Upper lobe of left lung (tissue), 6 donors: Measurements from ENCODE around the gene SOX13. TPM values are rescaled to one million over a fixed set of nuclear protein-coding genes. Genes with fewer than 3 reads are reported as not detected.
A peak's percentile ranks its signal among the peaks of the same experiment; 100 is the strongest.

Source experiments
- ATAC-seq, 2 donors: fragments of 200-7000 bp; cut with Tn5 transposase; one replicate each; pipeline ENCODE4 v1.9.1; 2022; ENCODE audit warnings: mild to moderate bottlenecking in 2 of 2, moderate library complexity in 2 of 2; ENCODE audit not compliant: low FRiP score in 2 of 2
- DNase-seq, 2 donors: peaks; one replicate each; pipeline ENCODE4 v3.0.0-alpha.2; 2019 to 2020
- H3K27ac ChIP-seq, 4 donors: fragments of 200-600 bp; sonication (generic); one replicate each; pipeline ENCODE4 v1.5.1; 2016 to 2019
- H3K27me3 ChIP-seq, 4 donors: fragments of 200-600 bp; sonication (generic); one replicate each; pipeline ENCODE4 v1.5.1; 2017 to 2019
- H3K36me3 ChIP-seq, 4 donors: fragments of 200-600 bp; sonication (generic); one replicate each; pipeline ENCODE4 v1.5.1; 2016 to 2019
- H3K4me1 ChIP-seq, 4 donors: fragments of 200-600 bp; sonication (generic); one replicate each; pipeline ENCODE4 v1.5.1; 2018 to 2019
- H3K4me3 ChIP-seq, 4 donors: fragments of 200-600 bp; sonication (generic); one replicate each; pipeline ENCODE4 v1.5.1; 2017 to 2019; ENCODE audit warnings: mild to moderate bottlenecking in 2 of 4, moderate library complexity in 1 of 4
- H3K9me3 ChIP-seq, 4 donors: fragments of 200-600 bp; sonication (generic); one replicate each; pipeline ENCODE4 v1.5.1; 2018 to 2019
- EP300 ChIP-seq, 4 donors: sonication (generic); formaldehyde crosslinking; IDR thresholded peaks; one replicate each; pipeline ENCODE4 v1.5.1; 2017; ENCODE audit warnings: antibody characterized with exemption in 4 of 4, control low read depth in 2 of 4
- POLR2A ChIP-seq, 4 donors: fragments of 450-650 bp; IDR thresholded peaks; one replicate each; pipeline ENCODE4 v1.5.1; 2016 to 2017; ENCODE audit warnings: antibody characterized with exemption in 4 of 4, mild to moderate bottlenecking in 2 of 4
- POLR2AphosphoS5 ChIP-seq, 2 donors: sonication (generic); formaldehyde crosslinking; IDR thresholded peaks; one replicate each; pipeline ENCODE4 v1.5.1; 2017; ENCODE audit warnings: antibody characterized with exemption in 2 of 2
- WGBS, 2 donors: methylation state at CpG; one replicate each; pipeline ENCODE4 v1.1.5; 2017 to 2018; 5-methylcytosine and 5-hydroxymethylcytosine counted together
- total RNA-seq, 6 donors: library from RNA; depleted of rRNA in 4 of 6; stranded (reverse); fragments of >200 nt in 4 of 6; gene quantifications; one replicate each; pipeline versions ENCODE4 v1.1.0 to v1.2.1, GENCODE V29; 2016 to 2021
- TF ChIP-seq, protein P1 (sequence below), 6 experiments: fragments of 450-650 bp in 4 of 6; fragments of 200-600 bp in 2 of 6; sonication (generic) in 2 of 6; IDR thresholded peaks; one replicate each; pipeline ENCODE4 v1.5.1; 2016 to 2019; ENCODE audit warnings: antibody characterized with exemption in 6 of 6
- donor health status: DM: no; HTN: no; CAD: no; lungs with moderate emphysema.
- donor health status: DM: no; HTN: yes; CAD: no; lungs with severe emphysema.

Gene SOX13
- total RNA-seq, 6 donors from 2014 or later, result 33.8 to 76.5 (median 63.9) TPM

DNA sequence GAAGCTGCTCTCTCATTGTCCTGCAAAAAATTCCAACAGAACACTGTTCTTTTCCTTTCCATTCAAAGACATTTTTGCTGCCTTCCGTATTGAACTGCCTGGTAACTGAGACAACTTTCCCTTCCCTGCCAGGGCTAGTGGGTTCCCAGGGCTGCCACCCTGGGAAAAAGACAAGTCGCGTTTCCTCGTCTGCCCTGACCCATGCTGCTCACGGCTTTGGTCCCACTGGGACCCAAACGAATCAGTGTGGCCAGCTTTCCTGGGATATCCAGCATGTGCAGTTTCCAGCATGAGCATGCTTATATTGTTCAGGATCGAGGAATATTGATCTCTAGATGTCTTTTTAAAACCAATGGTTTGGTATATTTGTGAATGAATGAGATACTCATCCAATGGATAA lies 18.2 kb downstream of the SOX13 start:
- TF ChIP-seq, protein P1, sequence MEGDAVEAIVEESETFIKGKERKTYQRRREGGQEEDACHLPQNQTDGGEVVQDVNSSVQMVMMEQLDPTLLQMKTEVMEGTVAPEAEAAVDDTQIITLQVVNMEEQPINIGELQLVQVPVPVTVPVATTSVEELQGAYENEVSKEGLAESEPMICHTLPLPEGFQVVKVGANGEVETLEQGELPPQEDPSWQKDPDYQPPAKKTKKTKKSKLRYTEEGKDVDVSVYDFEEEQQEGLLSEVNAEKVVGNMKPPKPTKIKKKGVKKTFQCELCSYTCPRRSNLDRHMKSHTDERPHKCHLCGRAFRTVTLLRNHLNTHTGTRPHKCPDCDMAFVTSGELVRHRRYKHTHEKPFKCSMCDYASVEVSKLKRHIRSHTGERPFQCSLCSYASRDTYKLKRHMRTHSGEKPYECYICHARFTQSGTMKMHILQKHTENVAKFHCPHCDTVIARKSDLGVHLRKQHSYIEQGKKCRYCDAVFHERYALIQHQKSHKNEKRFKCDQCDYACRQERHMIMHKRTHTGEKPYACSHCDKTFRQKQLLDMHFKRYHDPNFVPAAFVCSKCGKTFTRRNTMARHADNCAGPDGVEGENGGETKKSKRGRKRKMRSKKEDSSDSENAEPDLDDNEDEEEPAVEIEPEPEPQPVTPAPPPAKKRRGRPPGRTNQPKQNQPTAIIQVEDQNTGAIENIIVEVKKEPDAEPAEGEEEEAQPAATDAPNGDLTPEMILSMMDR (IDR thresholded peaks at IDR 0.05), result no peak
- TF ChIP-seq POLR2A (IDR thresholded peaks at IDR 0.05) (no peak), EP300 (IDR thresholded peaks at IDR 0.05) (no peak), POLR2AphosphoS5 (IDR thresholded peaks at IDR 0.05) (no peak)
- 67 to 86% methylated on average over 7 of the region's 7 CpGs for WGBS, 2 donors
- peak overlapping the region; percentile 23 to 92 (median 86) for H3K27ac ChIP-seq

DNA sequence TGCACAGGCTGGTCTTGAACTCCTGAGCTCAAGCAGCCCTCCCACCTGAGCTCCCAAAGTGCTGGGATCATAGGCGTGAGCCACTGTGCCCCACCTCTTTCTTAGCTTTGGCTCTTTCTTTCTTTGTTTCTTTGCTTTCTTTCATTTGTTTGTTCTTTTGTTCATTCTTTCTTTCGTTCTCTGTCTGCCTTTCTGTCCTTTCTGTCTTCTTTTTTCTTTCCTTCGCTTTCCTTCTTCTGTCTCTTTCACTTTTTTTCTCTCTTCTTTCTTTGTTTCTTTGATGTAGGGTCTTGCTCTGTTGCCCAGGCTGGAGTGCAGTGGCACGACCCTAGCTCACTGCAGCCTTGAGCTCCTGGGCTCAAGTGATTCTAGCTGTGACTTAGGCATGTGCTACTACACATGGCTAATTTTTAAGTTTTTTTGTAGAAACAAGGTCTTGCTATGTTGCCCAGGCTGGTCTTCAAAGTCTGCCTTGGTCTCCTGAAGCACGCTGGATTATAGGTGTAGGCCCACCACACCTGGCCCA lies 18.9 kb downstream of the SOX13 start:
- H3K4me1 ChIP-seq, result peaks cover 83 to 94% (median 87%) of the 10 kb centered on the region in 4 donors
- ATAC-seq (no peak), DNase-seq (no peak)
- no peak for TF ChIP-seq POLR2A (IDR thresholded peaks at IDR 0.05)
- TF ChIP-seq, protein P1 (IDR thresholded peaks at IDR 0.05), result no peak
- TF ChIP-seq EP300 (IDR thresholded peaks at IDR 0.05), result no peak
- TF ChIP-seq POLR2AphosphoS5 (IDR thresholded peaks at IDR 0.05), result no peak
- no peaks in the 10 kb centered on the region for H3K36me3 ChIP-seq
- no peaks in the 10 kb centered on the region for H3K9me3 ChIP-seq
- 86 to 87% methylated on average over 5 of the region's 5 CpGs for WGBS, 2 donors
- H3K27ac ChIP-seq, result peak overlapping the region in 3 of 4 donors; percentile 57 to 92 (median 92)
- no peak overlapping the region for H3K4me3 ChIP-seq
- H3K27me3 ChIP-seq, result no peaks in the 10 kb centered on the region

More for the DNA sequence above, 18.2 kb downstream of the SOX13 start:
- Histone ChIP-seq H3K27me3 (no peaks in the 10 kb centered on the region), H3K36me3 (no peaks in the 10 kb centered on the region), H3K4me3 (no peak overlapping the region), H3K4me1 (peaks cover 89 to 95% (median 91%) of the 10 kb centered on the region in 4 donors), H3K9me3 (no peaks in the 10 kb centered on the region)
- DNase-seq, result no peak
- no peak for ATAC-seq

DNA sequence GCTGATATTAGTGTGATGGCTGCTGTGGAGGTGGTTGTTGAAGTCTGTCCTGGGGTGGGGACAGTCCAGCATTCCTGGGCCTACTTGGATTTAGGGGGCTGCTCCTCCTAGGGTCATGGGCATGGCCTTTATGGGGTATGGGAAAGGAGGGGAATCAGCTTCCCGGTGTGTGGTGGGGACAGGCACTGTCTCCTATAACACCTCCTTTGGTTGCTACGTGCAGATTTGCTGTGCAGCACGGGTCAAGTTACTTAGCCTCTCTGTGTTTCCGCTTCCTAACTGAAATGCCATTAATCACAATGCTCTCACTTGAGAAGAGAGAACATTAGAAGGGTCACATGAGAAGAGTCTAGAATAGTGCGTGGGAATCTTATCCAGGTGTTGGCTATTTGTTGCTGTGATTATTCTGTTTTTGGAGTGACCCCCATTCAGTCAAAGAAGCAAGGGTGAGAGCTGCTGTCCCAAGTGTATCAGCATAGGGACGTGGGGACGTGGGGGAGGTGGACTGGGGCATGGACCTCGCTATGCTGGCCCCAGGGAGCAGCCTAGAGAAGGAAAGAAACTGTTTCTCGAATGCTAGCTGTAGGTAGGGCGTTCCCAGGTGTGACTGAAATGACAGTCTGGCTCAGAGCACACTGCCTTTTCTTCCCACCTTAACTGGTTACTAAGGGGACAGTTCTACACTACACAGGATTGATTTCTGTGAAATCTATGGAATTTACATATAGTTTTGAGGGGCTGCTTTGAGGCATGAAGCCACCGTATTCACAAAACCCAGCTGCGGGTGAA lies 19.9 kb downstream of the SOX13 start:
- Histone ChIP-seq H3K27me3 (no peaks in the 10 kb centered on the region), H3K9me3 (no peaks in the 10 kb centered on the region), H3K4me1 (peaks cover 75 to 87% (median 81%) of the 10 kb centered on the region in 4 donors), H3K27ac (peak overlapping the region; percentile 28 to 92 (median 74)), H3K36me3 (no peaks in the 10 kb centered on the region), H3K4me3 (no peak overlapping the region)
- TF ChIP-seq EP300 (IDR thresholded peaks at IDR 0.05), result no peak
- no peak for TF ChIP-seq POLR2A (IDR thresholded peaks at IDR 0.05)
- TF ChIP-seq, protein P1 (IDR thresholded peaks at IDR 0.05), result no peak
- TF ChIP-seq POLR2AphosphoS5 (IDR thresholded peaks at IDR 0.05), result no peak
- no peak for ATAC-seq
- no peak for DNase-seq
- WGBS, 2 donors, result 70 to 76% methylated on average over 11 to 12 of the region's 12 CpGs

DNA sequence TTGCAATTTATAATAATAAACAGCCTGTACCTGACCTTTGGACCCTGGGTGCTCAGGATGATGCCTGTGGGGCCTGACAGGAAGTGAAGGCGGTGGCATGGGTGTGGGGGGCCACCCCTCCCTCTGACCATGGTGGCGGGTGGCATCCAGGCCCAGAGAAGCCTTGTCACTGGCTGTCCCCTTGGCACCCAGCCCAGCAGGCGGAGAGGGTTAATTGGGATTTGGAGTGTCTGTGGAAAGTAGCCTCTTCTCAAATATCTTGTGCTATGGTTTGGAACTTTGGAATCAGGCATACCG lies 20.5 kb downstream of the SOX13 start:
- no peak for ATAC-seq
- peaks cover 70 to 81% (median 78%) of the 10 kb centered on the region in 4 donors for H3K4me1 ChIP-seq
- peak in 1 of 2 donors; percentile 23 for DNase-seq
- no peak overlapping the region for H3K4me3 ChIP-seq
- peak overlapping the region; percentile 28 to 92 (median 82) for H3K27ac ChIP-seq
- 69 to 93% methylated on average over 2 to 4 of the region's 4 CpGs for WGBS, 2 donors
- no peak for TF ChIP-seq EP300 (IDR thresholded peaks at IDR 0.05)
- TF ChIP-seq POLR2AphosphoS5 (IDR thresholded peaks at IDR 0.05), result peak in 1 of 2 donors; percentile 52
- H3K36me3 ChIP-seq, result no peaks in the 10 kb centered on the region
- no peaks in the 10 kb centered on the region for H3K9me3 ChIP-seq
- no peaks in the 10 kb centered on the region for H3K27me3 ChIP-seq

DNA sequence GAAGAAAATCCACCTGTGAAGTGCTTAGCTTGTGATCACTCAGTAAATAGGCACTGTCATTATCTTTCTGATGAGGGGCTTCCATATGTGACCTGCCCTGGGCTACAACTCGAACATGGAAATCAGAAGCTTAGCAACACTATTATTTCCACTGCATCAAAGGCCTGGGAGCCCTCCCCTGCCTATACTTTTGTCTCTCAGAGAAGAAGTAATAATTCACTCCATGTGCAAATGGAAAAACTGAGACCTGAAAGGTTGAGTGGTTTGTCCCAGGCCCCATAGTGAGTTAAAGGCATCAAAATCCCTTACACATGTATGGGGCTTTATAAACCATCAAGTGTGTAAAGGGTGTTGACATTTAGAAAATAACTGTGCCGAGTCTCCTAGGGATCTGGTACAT lies 20.9 kb downstream of the SOX13 start:
- Histone ChIP-seq H3K9me3 (no peaks in the 10 kb centered on the region), H3K4me3 (no peak overlapping the region), H3K27ac (peak overlapping the region; percentile 28 to 92 (median 82)), H3K4me1 (peaks cover 68 to 80% (median 75%) of the 10 kb centered on the region in 4 donors), H3K36me3 (no peaks in the 10 kb centered on the region), H3K27me3 (no peaks in the 10 kb centered on the region)
- no peak for ATAC-seq
- no peak for DNase-seq
- TF ChIP-seq, protein P1 (IDR thresholded peaks at IDR 0.05), result no peak
- TF ChIP-seq POLR2A (IDR thresholded peaks at IDR 0.05) (no peak), EP300 (IDR thresholded peaks at IDR 0.05) (no peak), POLR2AphosphoS5 (IDR thresholded peaks at IDR 0.05) (no peak)
- WGBS, 2 donors, result 50 to 64% methylated on average over 2 of the region's 2 CpGs
